Transverse colon (tissue), 4 donors: Measurements from ENCODE around the gene GOLPH3. TPM values are rescaled to one million over a fixed set of nuclear protein-coding genes. Genes with fewer than 3 reads are reported as not detected.

Experiments
- DNase-seq: peaks from one replicate; pipeline ENCODE4 v3.0.0-alpha.2; 2019
- H3K27ac ChIP-seq, 4 donors: fragments of 200-600 bp; sonication (generic); 2 replicates each; pipeline ENCODE4 v1.5.1; 2016 to 2018; ENCODE audit warnings: inconsistent platforms in 4 of 4
- H3K27me3 ChIP-seq: fragments of 200-600 bp; sonication (generic); 2 replicates; pipeline ENCODE4 v1.5.1; 2017; ENCODE audit warnings: inconsistent platforms
- H3K36me3 ChIP-seq, 4 donors: fragments of 200-600 bp; sonication (generic); 2 replicates each; pipeline ENCODE4 v1.5.1; 2017 to 2019; ENCODE audit warnings: inconsistent platforms in 4 of 4
- H3K4me1 ChIP-seq, 4 donors: fragments of 200-600 bp; sonication (generic); 2 replicates each; pipeline ENCODE4 v1.5.1; 2017 to 2020; ENCODE audit warnings: inconsistent platforms in 4 of 4
- H3K4me3 ChIP-seq, 4 donors: fragments of 200-600 bp; sonication (generic); 1 replicate in 1 of 4; 2 replicates in 3 of 4; pipeline versions ENCODE4 v1.5.1 to v1.6.1; 2017 to 2019; ENCODE audit warnings: inconsistent platforms in 4 of 4
- H3K9me3 ChIP-seq, 2 donors: fragments of 200-600 bp; sonication (generic); 2 replicates each; pipeline ENCODE4 v1.5.1; 2017 to 2019; ENCODE audit warnings: inconsistent platforms in 2 of 2
- CTCF ChIP-seq, 5 experiments: fragments of 200-600 bp in 3 of 5; fragments of 450-650 bp in 2 of 5; sonication (generic) in 3 of 5; IDR thresholded peaks; 1 replicate in 2 of 5; 2 replicates in 3 of 5; pipeline ENCODE4 v1.5.1; 2016 to 2017; ENCODE audit warnings: antibody characterized with exemption in 5 of 5, inconsistent platforms in 3 of 5, mild to moderate bottlenecking in 2 of 5, moderate library complexity in 1 of 5
- EP300 ChIP-seq: sonication (generic); formaldehyde crosslinking; IDR thresholded peaks from one replicate; pipeline ENCODE4 v1.6.1; 2017; ENCODE audit warnings: antibody characterized with exemption, low read depth
- POLR2A ChIP-seq: fragments of 450-650 bp; IDR thresholded peaks from one replicate; pipeline ENCODE4 v1.6.1; 2016; ENCODE audit warnings: antibody characterized with exemption, mild to moderate bottlenecking, moderate library complexity
- POLR2AphosphoS5 ChIP-seq, 3 donors: sonication (generic); formaldehyde crosslinking; IDR thresholded peaks; one replicate each; pipeline ENCODE4 v1.6.1; 2016; ENCODE audit warnings: antibody characterized with exemption in 3 of 3
- WGBS, 2 donors: methylation state at CpG; one replicate each; pipeline ENCODE4 v1.1.5; 2018; ENCODE audit warnings: low coverage in 1 of 2; 5-methylcytosine and 5-hydroxymethylcytosine counted together
- in situ Hi-C, 4 donors: fragments of 200-750 bp; cut with MboI; loops; one replicate each; pipeline versions ENCODE4 v1.15.0 to v1.15.1; 2017; ENCODE audit warnings: low sequenced_read_pairs in 3 of 4, low pct_ligation_motif_present in 1 of 4, low pct_unique_long_range_greater_than_20kb in 1 of 4
- intact Hi-C: fragments of 100-400 bp; cut with DNase I; formaldehyde crosslinking; loops from one replicate; pipeline ENCODE4 v1.15.1; 2023; ENCODE audit warnings: low total_unique reads
- total RNA-seq, 4 donors: library from RNA; depleted of rRNA; stranded (reverse); fragments of >200 nt; gene quantifications; one replicate each; pipeline ENCODE4 v1.1.0, GENCODE V29; 2016

GOLPH3 gene
- total RNA-seq, 4 donors from 2014 or later = 52.1 to 666 (median 132) TPM

GRCh38 chr5:32193591-32193990, 19.5 kb upstream of the GOLPH3 start:
- Histone ChIP-seq H3K27ac (peak overlapping the region; percentile 28 to 73 (median 62)), H3K9me3 (no peaks in the 10 kb centered on the region), H3K4me3 (peak overlapping the region in 2 of 4 donors; percentile 6 to 22), H3K27me3 (no peaks in the 10 kb centered on the region), H3K36me3 (no peaks in the 10 kb centered on the region), H3K4me1 (peaks cover 5 to 17% (median 11%) of the 10 kb centered on the region in 4 donors)
- peak; percentile 91 for TF ChIP-seq EP300
- TF ChIP-seq POLR2A = no peak
- TF ChIP-seq POLR2AphosphoS5 (IDR thresholded peaks at IDR 0.05) = peak; percentile 58 to 75 (median 69)
- no peak for TF ChIP-seq CTCF (IDR thresholded peaks at IDR 0.05)
- in situ Hi-C loops (no loop called here), intact Hi-C loops (no loop called here)
- peak; percentile 90 for DNase-seq
- 9 to 10% methylated on average over 5 to 7 of the region's 7 CpGs for WGBS, 2 donors

- Histone ChIP-seq H3K27me3 (no peaks in the 10 kb centered on the region), H3K4me1 (peaks cover 5 to 17% (median 11%) of the 10 kb centered on the region in 4 donors), H3K4me3 (no peak overlapping the region), H3K27ac (no peak overlapping the region), H3K36me3 (no peaks in the 10 kb centered on the region), H3K9me3 (peaks cover 0 to 5% of the 10 kb centered on the region in 2 donors)
- WGBS, 2 donors = 68 to 71% methylated on average over 3 to 5 of the region's 5 CpGs
- no peak for DNase-seq
- TF ChIP-seq POLR2AphosphoS5 (IDR thresholded peaks at IDR 0.05) (no peak), CTCF (IDR thresholded peaks at IDR 0.05) (no peak), EP300 (no peak), POLR2A (no peak)
- in situ Hi-C loops (no loop called here), intact Hi-C loops (no loop called here)
Measured at GRCh38 chr5:32190095-32190494, 16.0 kb upstream of the GOLPH3 start.

GRCh38 chr5:32187675-32188074, 13.6 kb upstream of the GOLPH3 start:
- no peak for DNase-seq
- Histone ChIP-seq H3K9me3 (peaks cover 0 to 5% of the 10 kb centered on the region in 2 donors), H3K4me1 (no peaks in the 10 kb centered on the region), H3K36me3 (no peaks in the 10 kb centered on the region), H3K27me3 (no peaks in the 10 kb centered on the region), H3K27ac (no peak overlapping the region), H3K4me3 (no peak overlapping the region)
- TF ChIP-seq POLR2A = no peak
- TF ChIP-seq CTCF (IDR thresholded peaks at IDR 0.05) = no peak
- TF ChIP-seq EP300 = no peak
- no peak for TF ChIP-seq POLR2AphosphoS5 (IDR thresholded peaks at IDR 0.05)
- intact Hi-C loops = no loop called here
- in situ Hi-C loops = no loop called here

GRCh38 chr5:32182463-32183063, 8.4 kb upstream of the GOLPH3 start:
- TF ChIP-seq POLR2AphosphoS5 (IDR thresholded peaks at IDR 0.05) (no peak), EP300 (no peak), CTCF (IDR thresholded peaks at IDR 0.05) (no peak), POLR2A (no peak)
- no peak overlapping the region for H3K27ac ChIP-seq
- in situ Hi-C loops = no loop called here
- peaks cover 0 to 2% of the 10 kb centered on the region in 2 donors for H3K9me3 ChIP-seq
- DNase-seq = no peak
- H3K4me1 ChIP-seq = no peaks in the 10 kb centered on the region
- no peaks in the 10 kb centered on the region for H3K36me3 ChIP-seq
- no peaks in the 10 kb centered on the region for H3K27me3 ChIP-seq
- 67 to 69% methylated on average over 5 of the region's 5 CpGs for WGBS, 2 donors
- intact Hi-C loops = no loop called here
- no peak overlapping the region for H3K4me3 ChIP-seq
